Fibroblast of villous mesenchyme (primary cell): ENCODE data around the gene ENTHD1. TPM values are rescaled to one million over a fixed set of nuclear protein-coding genes. Genes with fewer than 3 reads are reported as not detected.

ENCODE experiments used
- DNase-seq: peaks from one replicate; pipeline ENCODE4 v3.0.0-alpha.2; 2010; ENCODE audit warnings: low read depth
- H3K4me3 ChIP-seq: 2 replicates; pipeline ENCODE4 v1.5.1; 2011; ENCODE audit warnings: low read depth, mild to moderate bottlenecking, low read length
- total RNA-seq: library from RNA; depleted of rRNA; stranded (reverse); fragments of >200 nt; gene quantifications from 2 replicates; pipeline ENCODE4 v1.2.3, GENCODE V29; 2012
- TF ChIP-seq, protein P1 (sequence below): IDR thresholded peaks from 2 replicates; pipeline ENCODE4 v1.5.1; 2012; ENCODE audit warnings: low read depth, mild to moderate bottlenecking, low read length; ENCODE audit not compliant: insufficient read depth

Gene ENTHD1
- total RNA-seq, 1 donor: not detected

GRCh38 chr22:39800790-39801520, 92.6 kb downstream of the ENTHD1 start:
- H3K4me3 ChIP-seq: no peak overlapping the region
- no peak for DNase-seq
- TF ChIP-seq, protein P1, sequence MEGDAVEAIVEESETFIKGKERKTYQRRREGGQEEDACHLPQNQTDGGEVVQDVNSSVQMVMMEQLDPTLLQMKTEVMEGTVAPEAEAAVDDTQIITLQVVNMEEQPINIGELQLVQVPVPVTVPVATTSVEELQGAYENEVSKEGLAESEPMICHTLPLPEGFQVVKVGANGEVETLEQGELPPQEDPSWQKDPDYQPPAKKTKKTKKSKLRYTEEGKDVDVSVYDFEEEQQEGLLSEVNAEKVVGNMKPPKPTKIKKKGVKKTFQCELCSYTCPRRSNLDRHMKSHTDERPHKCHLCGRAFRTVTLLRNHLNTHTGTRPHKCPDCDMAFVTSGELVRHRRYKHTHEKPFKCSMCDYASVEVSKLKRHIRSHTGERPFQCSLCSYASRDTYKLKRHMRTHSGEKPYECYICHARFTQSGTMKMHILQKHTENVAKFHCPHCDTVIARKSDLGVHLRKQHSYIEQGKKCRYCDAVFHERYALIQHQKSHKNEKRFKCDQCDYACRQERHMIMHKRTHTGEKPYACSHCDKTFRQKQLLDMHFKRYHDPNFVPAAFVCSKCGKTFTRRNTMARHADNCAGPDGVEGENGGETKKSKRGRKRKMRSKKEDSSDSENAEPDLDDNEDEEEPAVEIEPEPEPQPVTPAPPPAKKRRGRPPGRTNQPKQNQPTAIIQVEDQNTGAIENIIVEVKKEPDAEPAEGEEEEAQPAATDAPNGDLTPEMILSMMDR: no peak

DNA sequence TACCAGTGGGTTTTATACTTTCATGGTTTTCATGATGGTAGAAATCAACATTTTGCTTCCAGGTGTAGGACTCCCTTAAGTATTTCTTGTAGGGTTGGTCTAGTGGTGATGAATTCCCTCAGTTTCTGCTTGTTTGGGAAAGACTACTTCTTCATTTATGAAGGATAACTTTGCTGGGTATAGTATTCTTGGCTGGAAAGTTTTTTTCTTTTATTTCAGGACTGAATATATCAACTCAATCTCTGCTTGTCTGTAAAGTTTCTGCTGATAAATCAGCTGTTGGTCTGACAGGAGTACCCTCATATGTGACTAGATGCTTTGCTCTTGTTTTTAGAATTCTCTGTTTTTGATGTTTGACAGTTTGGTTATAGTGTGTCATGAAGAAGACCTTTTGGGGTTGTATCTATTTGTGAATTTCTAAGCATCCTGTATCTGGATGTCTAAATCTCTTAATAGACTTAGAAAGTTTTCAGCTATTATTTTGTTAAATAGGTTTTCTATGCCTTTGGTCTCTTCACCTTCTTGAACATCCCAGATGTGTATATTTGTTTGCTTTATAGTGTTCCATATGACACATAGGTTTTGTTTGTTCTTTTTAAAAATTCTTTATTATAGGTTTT, 95.9 kb downstream of the ENTHD1 start:
- TF ChIP-seq, protein P1: no peak
- H3K4me3 ChIP-seq: no peak overlapping the region

DNA sequence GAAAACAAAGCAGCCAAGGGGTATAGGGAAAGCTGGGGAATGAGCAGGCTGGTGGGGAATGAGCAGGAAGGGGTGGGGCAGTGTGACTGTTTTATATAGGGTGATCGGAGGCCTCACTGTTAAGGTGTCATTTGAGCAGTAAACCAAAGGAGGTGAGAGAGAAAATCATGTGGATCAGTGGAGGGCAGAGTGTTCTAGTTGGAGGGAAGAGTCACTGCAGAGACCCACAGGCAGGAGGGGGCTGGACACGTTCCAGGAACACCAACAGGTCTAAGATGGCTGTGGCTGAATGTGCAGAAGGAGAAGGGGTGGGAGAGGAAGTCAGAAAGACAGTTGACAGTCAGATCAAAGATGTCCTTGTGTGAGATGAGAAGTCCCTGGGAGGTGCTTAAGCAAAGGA, 103.8 kb downstream of the ENTHD1 start:
- no peak for DNase-seq
- TF ChIP-seq, protein P1: no peak
- no peak overlapping the region for H3K4me3 ChIP-seq

More for the DNA sequence above, 95.9 kb downstream of the ENTHD1 start:
- DNase-seq: no peak

- no peak for DNase-seq
- no peak overlapping the region for H3K4me3 ChIP-seq
- TF ChIP-seq, protein P1: no peak
Observed at GRCh38 chr22:39785232-39785631, 108.3 kb downstream of the ENTHD1 start.

DNA sequence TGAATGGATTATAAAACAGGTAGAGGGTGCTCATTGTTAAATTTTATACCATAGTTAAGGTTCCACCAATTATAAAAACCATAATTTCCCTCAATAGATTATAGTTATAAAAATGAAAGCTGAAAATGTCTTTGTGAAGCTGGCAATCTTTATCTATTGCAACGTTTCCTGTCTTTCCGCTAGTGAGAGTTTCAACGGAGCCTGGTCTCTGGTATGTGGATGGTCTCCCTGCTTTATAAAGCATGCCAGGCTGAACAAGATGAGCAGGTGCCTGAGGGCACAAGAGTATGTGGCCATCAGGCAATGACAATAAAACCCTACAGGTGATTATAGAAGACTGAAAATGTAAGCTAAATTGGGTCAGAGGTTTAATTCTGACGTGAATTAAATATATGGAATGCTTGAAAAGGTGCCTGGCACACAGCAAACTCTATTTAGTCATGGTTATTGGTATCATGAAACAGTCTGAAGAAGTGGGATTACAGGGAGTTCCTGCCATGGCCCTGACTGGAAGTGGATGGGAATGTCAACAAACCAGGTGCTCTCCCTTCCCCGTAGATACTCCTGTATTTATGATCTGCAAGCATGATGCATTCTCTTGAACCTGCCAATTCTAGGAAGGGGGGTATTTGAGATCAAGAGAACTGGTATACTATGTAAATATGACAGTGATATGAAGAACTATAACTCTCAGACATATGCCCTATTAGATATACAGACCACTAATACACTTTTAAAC, 115.7 kb downstream of the ENTHD1 start:
- TF ChIP-seq, protein P1: no peak
- DNase-seq: no peak
- no peak overlapping the region for H3K4me3 ChIP-seq

- no peak overlapping the region for H3K4me3 ChIP-seq
- DNase-seq: no peak
- TF ChIP-seq, protein P1: no peak
Observed at GRCh38 chr22:39776295-39777009, 117.1 kb downstream of the ENTHD1 start.
